G401 (cell line): ENCODE results near the gene NANOS1. TPM values are rescaled to one million over a fixed set of nuclear protein-coding genes. Genes with fewer than 3 reads are reported as not detected.

Experiments used
- DNase-seq: peaks from one replicate; pipeline ENCODE4 v3.0.0-alpha.2; 2015; ENCODE audit warnings: low spot score
- in situ Hi-C: cut with HindIII; loops from 2 replicates; pipeline ENCODE4 v1.10.0; 2016; ENCODE audit warnings: low sequenced_read_pairs, mixed read lengths
- total RNA-seq: library from RNA; depleted of rRNA; stranded (reverse); fragments of >200 nt; shearing (Covaris generic); gene quantifications from 2 replicates; pipeline ENCODE4 v1.2.3, GENCODE V29; 2014; rRNA removed

Gene NANOS1, protein sequence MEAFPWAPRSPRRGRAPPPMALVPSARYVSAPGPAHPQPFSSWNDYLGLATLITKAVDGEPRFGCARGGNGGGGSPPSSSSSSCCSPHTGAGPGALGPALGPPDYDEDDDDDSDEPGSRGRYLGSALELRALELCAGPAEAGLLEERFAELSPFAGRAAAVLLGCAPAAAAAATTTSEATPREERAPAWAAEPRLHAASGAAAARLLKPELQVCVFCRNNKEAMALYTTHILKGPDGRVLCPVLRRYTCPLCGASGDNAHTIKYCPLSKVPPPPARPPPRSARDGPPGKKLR
- total RNA-seq = 1.2 and 1.6 TPM in 2 replicates

- in situ Hi-C loops = no loop called here
- no peak for DNase-seq
Observed at GRCh38 chr10:119029613-119030420, at the start of gene NANOS1. Gene NANOS1 (plus strand): TSS chr10:119029714. CDS start chr10:119029802, 88 bp downstream.

DNA sequence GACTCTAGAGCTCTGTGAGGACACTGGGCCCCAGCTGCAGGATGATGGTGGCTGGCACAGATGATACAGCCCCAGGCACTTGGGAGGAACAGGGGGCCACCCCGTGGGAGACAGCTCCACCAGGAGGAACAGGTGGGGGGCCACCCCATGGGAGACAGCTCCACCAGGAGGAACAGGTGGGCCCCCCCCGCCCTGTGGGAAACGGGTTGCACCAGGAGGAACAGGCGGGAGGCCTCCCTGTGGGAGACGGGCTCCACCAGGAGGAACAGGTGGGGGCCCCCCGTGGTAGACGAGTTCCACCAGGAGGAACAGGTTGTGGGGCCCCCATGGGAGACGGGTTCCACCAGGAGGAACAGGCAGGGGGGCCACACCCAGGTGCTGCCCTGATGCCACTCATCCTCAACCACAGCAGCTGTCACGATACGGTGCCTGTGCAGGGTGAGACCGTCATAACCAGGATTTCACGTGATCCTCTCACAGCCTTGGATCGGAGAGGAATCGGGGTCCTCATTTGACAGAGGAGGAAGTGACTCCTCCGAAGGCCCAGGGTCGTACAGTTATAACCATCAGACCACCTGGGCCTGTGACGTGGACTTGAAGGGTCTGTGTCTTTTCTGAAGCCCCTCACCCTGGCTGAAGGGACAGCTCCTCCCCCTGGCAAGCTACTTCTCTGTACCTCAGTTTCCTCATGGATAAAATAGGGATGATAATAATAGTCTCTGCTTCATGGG is 49.2 kb upstream of the NANOS1 start:
- in situ Hi-C loops = no loop called here
- no peak for DNase-seq

- in situ Hi-C loops = no loop called here
- DNase-seq = no peak
Observed at GRCh38 chr10:118980870-118981269, 48.6 kb upstream of the NANOS1 start.

- DNase-seq = no peak
- in situ Hi-C loops = no loop called here
Observed at GRCh38 chr10:118981946-118982345, 47.6 kb upstream of the NANOS1 start.

- in situ Hi-C loops = no loop called here
Observed at GRCh38 chr10:118982366-118982765, 47.1 kb upstream of the NANOS1 start.

GRCh38 chr10:118983263-118983662 is 46.3 kb upstream of the NANOS1 start:
- in situ Hi-C loops = no loop called here
- DNase-seq = no peak

More at GRCh38 chr10:118982366-118982765, 47.1 kb upstream of the NANOS1 start:
- no peak for DNase-seq

DNA sequence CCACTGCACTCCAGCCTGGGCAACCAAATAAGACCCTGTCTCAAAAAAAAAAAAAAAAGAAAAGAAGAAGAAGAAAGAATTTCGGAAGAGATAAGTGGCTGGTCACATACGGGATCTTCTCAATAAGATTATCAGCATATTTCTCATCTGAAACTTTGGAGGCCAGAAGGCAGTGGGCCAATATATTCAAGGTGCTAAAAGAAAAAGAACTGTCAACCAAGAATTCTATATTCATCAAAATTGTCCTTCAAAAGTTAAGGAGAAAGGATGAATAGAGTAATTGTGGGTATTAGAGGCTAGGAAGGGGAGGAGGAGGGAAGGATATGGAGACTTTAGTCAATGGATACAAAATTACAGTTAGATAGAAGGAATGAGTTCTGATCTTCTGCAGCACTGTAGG is 43.9 kb upstream of the NANOS1 start:
- in situ Hi-C loops = no loop called here

DNA sequence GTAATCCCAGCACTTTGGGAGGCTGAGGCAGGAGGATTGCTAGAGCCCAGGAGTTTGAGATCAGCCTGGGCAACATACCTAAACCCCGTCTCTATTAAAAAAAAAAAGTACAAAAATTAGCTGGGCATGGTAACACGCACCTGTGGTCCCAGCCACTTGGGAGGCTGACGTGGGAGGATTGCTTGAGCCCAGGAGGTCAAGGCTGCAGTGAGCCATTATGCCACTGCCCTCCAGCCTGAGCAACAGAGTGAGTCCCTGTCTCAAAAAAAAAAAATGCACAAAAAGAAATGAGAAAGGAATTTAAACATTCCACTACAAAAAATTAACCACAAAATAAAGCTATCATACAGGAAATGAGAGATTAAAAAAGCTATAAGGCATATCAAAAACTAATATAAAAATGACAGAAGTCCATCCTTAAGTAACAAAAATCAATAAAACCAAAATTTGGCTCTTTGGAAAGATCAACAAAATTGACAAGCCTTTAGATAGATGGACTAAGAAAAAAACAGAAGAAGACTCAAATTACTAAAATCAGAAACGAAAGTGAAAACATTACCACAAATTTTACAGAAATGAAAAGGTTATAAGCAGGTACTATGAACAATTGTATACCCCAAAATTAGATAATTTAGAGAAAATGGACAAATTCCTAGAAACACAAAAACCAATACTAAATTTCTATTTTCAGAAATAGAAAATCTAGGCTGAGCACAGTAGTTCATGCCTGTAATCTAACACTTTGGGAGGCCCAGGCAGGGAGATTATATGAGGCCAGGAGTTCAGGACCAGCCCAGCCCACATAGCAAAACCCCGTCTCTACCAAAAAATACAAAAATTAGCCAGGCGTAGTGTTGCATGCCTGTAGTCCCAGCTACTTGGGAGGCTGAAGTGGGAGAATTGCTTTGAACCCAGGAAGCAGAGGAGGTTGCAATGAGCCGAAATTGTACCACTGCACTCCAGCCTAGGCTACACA is 42.4 kb upstream of the NANOS1 start:
- in situ Hi-C loops = no loop called here
- no peak for DNase-seq

More for the DNA sequence above, 43.9 kb upstream of the NANOS1 start:
- no peak for DNase-seq

- DNase-seq = no peak
- in situ Hi-C loops = no loop called here
Observed at GRCh38 chr10:118990326-118990725, 39.2 kb upstream of the NANOS1 start.

GRCh38 chr10:118992496-118992895 is 37.0 kb upstream of the NANOS1 start:
- no peak for DNase-seq
- in situ Hi-C loops = no loop called here

GRCh38 chr10:118993214-118993613 is 36.3 kb upstream of the NANOS1 start:
- in situ Hi-C loops = no loop called here

GRCh38 chr10:118994321-118994720 is 35.2 kb upstream of the NANOS1 start:
- no peak for DNase-seq
- in situ Hi-C loops = no loop called here

More at GRCh38 chr10:118993214-118993613, 36.3 kb upstream of the NANOS1 start:
- DNase-seq = no peak

DNA sequence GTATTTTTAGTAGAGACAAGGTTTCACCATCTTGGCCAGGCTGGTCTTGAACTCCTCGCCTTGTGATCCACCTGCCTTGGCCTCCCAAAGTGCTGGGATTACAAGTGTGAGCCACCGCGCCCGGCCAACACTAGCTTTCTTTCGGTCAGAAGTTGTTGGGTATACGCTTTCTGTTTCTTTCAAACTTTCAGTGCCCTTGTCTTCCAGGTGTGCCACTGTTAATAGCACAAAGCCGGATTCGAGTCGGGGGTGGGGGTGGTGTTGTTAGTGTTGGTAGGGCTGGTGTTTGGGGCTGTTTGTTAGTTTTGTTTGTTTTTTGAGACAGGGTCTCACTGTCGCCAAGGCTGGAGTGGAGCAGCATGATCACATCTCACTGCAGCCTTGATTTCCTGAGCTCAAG is 33.8 kb upstream of the NANOS1 start:
- in situ Hi-C loops = no loop called here
- no peak for DNase-seq

- in situ Hi-C loops = no loop called here
- no peak for DNase-seq
Observed at GRCh38 chr10:118997379-118997778, 32.1 kb upstream of the NANOS1 start.

GRCh38 chr10:118998183-118998582 is 31.3 kb upstream of the NANOS1 start:
- in situ Hi-C loops = no loop called here

GRCh38 chr10:119001717-119002500 is 27.6 kb upstream of the NANOS1 start:
- DNase-seq = no peak
- in situ Hi-C loops = no loop called here

More at GRCh38 chr10:118998183-118998582, 31.3 kb upstream of the NANOS1 start:
- DNase-seq = no peak

GRCh38 chr10:119003572-119004289 is 25.8 kb upstream of the NANOS1 start:
- no peak for DNase-seq
- in situ Hi-C loops = no loop called here
